ENCODE data around the gene GPRC5C. TPM values are rescaled to one million over a fixed set of nuclear protein-coding genes. Genes with fewer than 3 reads are reported as not detected.

Gene GPRC5C
- polyA plus RNA-seq, 2 of the 4 experiments (the other 2 are of a cell fraction) = 36.5 to 49.2 TPM

DNA sequence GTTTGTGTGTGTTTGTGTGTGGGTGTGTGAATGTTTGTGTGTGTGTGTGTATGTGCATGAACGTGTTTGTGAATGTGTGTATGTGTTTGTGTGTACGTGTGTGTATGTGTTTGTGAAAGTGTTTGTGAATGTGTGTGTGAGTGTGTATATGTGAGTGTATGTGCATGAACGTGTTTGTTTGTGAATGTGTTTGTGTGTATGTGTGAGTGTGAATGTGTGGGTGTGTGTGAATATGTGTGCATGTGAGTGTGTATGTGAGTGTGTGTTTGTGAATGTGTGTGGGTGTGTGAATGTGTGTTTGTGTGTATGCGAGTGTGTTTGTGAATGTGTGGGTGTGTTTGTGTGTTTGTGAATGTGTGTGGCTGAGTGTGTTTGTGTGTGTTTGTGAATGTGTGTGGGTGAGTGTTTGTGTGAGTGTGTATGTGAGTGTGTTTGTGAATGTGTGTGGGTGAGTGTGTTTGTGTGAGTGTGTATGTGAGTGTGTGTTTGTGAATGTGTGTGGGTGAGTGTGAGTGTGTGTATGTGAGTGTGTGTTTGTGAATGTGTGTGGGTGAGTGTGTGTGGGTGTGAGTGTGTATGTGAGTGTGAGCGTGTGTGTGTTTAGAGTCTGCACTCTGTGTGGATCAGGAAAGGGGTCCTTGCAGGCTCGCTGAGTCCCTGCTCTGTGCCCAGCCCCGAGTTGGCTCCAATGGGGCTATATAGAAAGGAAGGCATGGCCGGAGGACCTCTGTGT lies 33.7 kb downstream of the GPRC5C start:
- TF ChIP-seq, protein P1, sequence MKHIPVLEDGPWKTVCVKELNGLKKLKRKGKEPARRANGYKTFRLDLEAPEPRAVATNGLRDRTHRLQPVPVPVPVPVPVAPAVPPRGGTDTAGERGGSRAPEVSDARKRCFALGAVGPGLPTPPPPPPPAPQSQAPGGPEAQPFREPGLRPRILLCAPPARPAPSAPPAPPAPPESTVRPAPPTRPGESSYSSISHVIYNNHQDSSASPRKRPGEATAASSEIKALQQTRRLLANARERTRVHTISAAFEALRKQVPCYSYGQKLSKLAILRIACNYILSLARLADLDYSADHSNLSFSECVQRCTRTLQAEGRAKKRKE (CRISPR knock-in tag; IDR thresholded peaks at IDR 0.05; ENCODE audit: low read depth) = no peak
- TF ChIP-seq PHF8 (IDR thresholded peaks at IDR 0.05; ENCODE audit: borderline replicate concordance, low read depth) (no peak), TFCP2L1 (CRISPR knock-in tag; IDR thresholded peaks at IDR 0.05) (no peak), MYC (IDR thresholded peaks at IDR 0.05; ENCODE audit: borderline replicate concordance, low read length) (no peak), SMC3 (IDR thresholded peaks at IDR 0.05) (no peak), JUN (IDR thresholded peaks at IDR 0.05) (no peak), MAFK (IDR thresholded peaks at IDR 0.05; ENCODE audit: partially characterized antibody) (no peak), POLR2AphosphoS2 (conservative IDR thresholded peaks at IDR 0.05; ENCODE audit: low read length) (no peak), ZFP36 (IDR thresholded peaks at IDR 0.05; ENCODE audit: borderline replicate concordance, partially characterized antibody) (no peak)
- TF ChIP-seq, protein P2, sequence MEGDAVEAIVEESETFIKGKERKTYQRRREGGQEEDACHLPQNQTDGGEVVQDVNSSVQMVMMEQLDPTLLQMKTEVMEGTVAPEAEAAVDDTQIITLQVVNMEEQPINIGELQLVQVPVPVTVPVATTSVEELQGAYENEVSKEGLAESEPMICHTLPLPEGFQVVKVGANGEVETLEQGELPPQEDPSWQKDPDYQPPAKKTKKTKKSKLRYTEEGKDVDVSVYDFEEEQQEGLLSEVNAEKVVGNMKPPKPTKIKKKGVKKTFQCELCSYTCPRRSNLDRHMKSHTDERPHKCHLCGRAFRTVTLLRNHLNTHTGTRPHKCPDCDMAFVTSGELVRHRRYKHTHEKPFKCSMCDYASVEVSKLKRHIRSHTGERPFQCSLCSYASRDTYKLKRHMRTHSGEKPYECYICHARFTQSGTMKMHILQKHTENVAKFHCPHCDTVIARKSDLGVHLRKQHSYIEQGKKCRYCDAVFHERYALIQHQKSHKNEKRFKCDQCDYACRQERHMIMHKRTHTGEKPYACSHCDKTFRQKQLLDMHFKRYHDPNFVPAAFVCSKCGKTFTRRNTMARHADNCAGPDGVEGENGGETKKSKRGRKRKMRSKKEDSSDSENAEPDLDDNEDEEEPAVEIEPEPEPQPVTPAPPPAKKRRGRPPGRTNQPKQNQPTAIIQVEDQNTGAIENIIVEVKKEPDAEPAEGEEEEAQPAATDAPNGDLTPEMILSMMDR (IDR thresholded peaks at IDR 0.05) = no peak
- H3K4me1 ChIP-seq = no peaks in the 10 kb centered on the region
- FAIRE-seq (peak; percentile 95), DNase-seq (ENCODE audit: low read depth in 1 of 2, low spot score in 1 of 2) (no peak), ATAC-seq (no peak)
- H3K9me3 ChIP-seq = no peaks in the 10 kb centered on the region
- H3K4me2 ChIP-seq = no peak overlapping the region
- no peak overlapping the region for H3K27ac ChIP-seq
- POLR2A ChIA-PET = no interaction called here
- 45% methylated on average over 8 of the region's 8 CpGs for WGBS (ENCODE audit: missing lambda C conversion rate)
- no peak overlapping the region for H3K4me3 ChIP-seq
- CTCF ChIA-PET = interaction anchor here (1.0 to 11.3 kb wide), 5 partner anchors 8 to 101 kb away, joined by 4 to 86 read pairs (median 8); no protein-coding TSS in a partner anchor

DNA sequence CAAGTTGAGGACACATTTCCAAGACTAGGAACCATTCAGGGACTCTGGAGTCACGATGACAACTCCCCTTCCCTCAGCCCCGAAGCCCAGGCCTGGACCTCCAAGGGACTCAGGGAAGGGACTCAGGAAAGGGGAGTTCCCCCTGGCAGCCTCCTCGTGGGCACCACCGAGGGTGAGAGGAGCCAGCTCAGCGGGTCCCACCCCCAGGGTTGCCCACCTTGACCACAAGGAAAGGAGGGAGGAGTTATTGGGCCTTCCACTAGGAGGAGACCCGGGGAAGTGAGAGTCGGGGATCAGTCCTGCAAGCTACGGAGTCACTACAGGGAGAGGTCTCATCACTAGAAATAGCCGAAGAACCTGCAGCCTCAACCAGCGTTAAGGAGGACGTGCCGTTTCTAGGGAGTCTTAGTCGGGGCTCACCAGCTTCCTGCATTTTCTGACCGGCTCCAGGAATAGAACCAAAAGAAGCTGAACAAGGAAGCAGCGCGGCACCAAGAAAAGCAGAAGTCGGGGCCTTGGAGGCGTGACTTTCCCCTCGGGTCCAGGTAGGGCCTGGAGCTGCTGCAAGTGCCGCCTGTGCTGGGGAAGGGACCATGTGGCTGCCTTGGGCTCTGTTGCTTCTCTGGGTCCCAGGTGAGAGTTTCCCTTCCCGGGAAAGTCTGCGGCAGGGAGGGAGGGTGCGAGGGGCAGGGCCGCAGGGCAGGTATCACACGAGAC lies 34.4 kb downstream of the GPRC5C start, which contains the start of gene CD300A:
Gene CD300A (plus strand): TSS at position 524 of the 717 bp plus-strand sequence. CDS start 70 bp downstream, at position 594.
- CTCF ChIA-PET = interaction anchor here (1.0 to 11.3 kb wide), 4 partner anchors 9 to 100 kb away, joined by 4 to 86 read pairs (median 7); no protein-coding TSS in a partner anchor
- Histone ChIP-seq H3K4me3 (no peak within 1 kb of the TSS), H3K9me3 (no peaks in the 10 kb centered on the region), H3K27ac (no peak within 1 kb of the TSS), H3K4me2 (no peak within 1 kb of the TSS), H3K4me1 (no peaks in the 10 kb centered on the region)
- TF ChIP-seq ESRRA (IDR thresholded peaks at IDR 0.05; ENCODE audit: borderline replicate concordance, low read length) = no peak
- no peak for TF ChIP-seq KDM1A (IDR thresholded peaks at IDR 0.05; ENCODE audit: low read depth)
- TF ChIP-seq, protein P2 (IDR thresholded peaks at IDR 0.05) = no peak
- no peak for TF ChIP-seq SREBF2 (IDR thresholded peaks at IDR 0.05)
- no peak for TF ChIP-seq HMGXB4 (CRISPR knock-in tag; IDR thresholded peaks at IDR 0.05; ENCODE audit: borderline replicate concordance)
- no peak for TF ChIP-seq HDAC2 (IDR thresholded peaks at IDR 0.05)
- no peak for TF ChIP-seq ZC3H11A (IDR thresholded peaks at IDR 0.05)
- 66% methylated on average over 25 of the region's 25 CpGs for WGBS (ENCODE audit: missing lambda C conversion rate)
- DNase-seq (ENCODE audit: low read depth in 1 of 2, low spot score in 1 of 2) = no peak
- POLR2A ChIA-PET = no interaction called here
- FAIRE-seq = no peak
- ATAC-seq = peak; percentile 10 to 47; a peak in 3 of 6 replicates
